ENCODE results near the gene HMX1.

Gene HMX1

GRCh38 chr4:8904666-8905065 is 33.0 kb upstream of the HMX1 start:
- no peak overlapping the region for H3K4me3 ChIP-seq (ENCODE audit: low read length)
- no peak for DNase-seq (ENCODE audit: low read depth)
- TF ChIP-seq CTCF (IDR thresholded peaks at IDR 0.05; ENCODE audit: insufficient read depth, low read depth, low read length, missing control alignments) = no peak

- TF ChIP-seq CTCF (IDR thresholded peaks at IDR 0.05; ENCODE audit: insufficient read depth, low read depth, low read length, missing control alignments) = no peak
- H3K4me3 ChIP-seq (ENCODE audit: low read length) = no peak overlapping the region
- DNase-seq (ENCODE audit: low read depth) = no peak
Measured at GRCh38 chr4:8904041-8904501, 32.4 kb upstream of the HMX1 start.

GRCh38 chr4:8901335-8901734 is 29.7 kb upstream of the HMX1 start:
- H3K4me3 ChIP-seq (ENCODE audit: low read length) = no peak overlapping the region
- no peak for DNase-seq (ENCODE audit: low read depth)
- no peak for TF ChIP-seq CTCF (IDR thresholded peaks at IDR 0.05; ENCODE audit: insufficient read depth, low read depth, low read length, missing control alignments)

- no peak for TF ChIP-seq CTCF (IDR thresholded peaks at IDR 0.05; ENCODE audit: insufficient read depth, low read depth, low read length, missing control alignments)
- H3K4me3 ChIP-seq (ENCODE audit: low read length) = no peak overlapping the region
- no peak for DNase-seq (ENCODE audit: low read depth)
Measured at GRCh38 chr4:8900588-8900987, 28.9 kb upstream of the HMX1 start.

- TF ChIP-seq CTCF (IDR thresholded peaks at IDR 0.05; ENCODE audit: insufficient read depth, low read depth, low read length, missing control alignments) = no peak
- H3K4me3 ChIP-seq (ENCODE audit: low read length) = no peak overlapping the region
- DNase-seq (ENCODE audit: low read depth) = no peak
Measured at GRCh38 chr4:8898419-8898818, 26.8 kb upstream of the HMX1 start.

- H3K4me3 ChIP-seq (ENCODE audit: low read length) = no peak overlapping the region
- TF ChIP-seq CTCF (IDR thresholded peaks at IDR 0.05; ENCODE audit: insufficient read depth, low read depth, low read length, missing control alignments) = no peak
- peak; percentile 42 for DNase-seq (ENCODE audit: low read depth)
Measured at GRCh38 chr4:8897251-8898167, 25.9 kb upstream of the HMX1 start.

- no peak for DNase-seq (ENCODE audit: low read depth)
- no peak for TF ChIP-seq CTCF (IDR thresholded peaks at IDR 0.05; ENCODE audit: insufficient read depth, low read depth, low read length, missing control alignments)
- no peak overlapping the region for H3K4me3 ChIP-seq (ENCODE audit: low read length)
Measured at GRCh38 chr4:8896506-8896905, 24.9 kb upstream of the HMX1 start.
